ENCODE measurements around the gene IPO7. TPM values are rescaled to one million over a fixed set of nuclear protein-coding genes. Genes with fewer than 3 reads are reported as not detected.

Gene IPO7
- total RNA-seq, 1 donor from 2014 or later, result 126 TPM

DNA sequence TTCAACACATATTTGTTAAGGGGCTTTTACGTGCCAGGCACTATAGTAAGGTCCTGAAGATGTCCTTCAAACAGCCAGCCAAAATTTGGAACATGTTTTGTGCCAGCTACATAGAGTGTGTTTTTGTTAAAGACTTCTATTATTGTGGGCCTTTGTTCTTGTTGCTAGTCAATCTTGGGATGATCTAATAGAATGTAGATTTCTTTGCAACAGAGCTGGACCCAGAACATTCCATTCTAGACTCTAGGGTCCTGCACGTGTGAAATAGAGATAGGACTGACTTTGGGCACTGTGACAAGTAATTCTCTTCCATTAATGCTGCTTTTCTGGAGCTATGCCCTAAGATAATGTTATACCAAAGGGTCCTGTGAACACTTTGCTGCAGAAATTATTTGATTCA, 16.9 kb upstream of the IPO7 start:
- H3K9me3 ChIP-seq, result no peaks in the 10 kb centered on the region
- intact Hi-C loops (cut with DNase I), result no loop called here
- DNase-seq (no peak), ATAC-seq (no peak)
- H3K36me3 ChIP-seq, result no peaks in the 10 kb centered on the region
- peaks cover 16% of the 10 kb centered on the region for H3K4me1 ChIP-seq
- no peak overlapping the region for H3K27ac ChIP-seq
- H3K4me3 ChIP-seq, result no peak overlapping the region
- TF ChIP-seq, protein P1, sequence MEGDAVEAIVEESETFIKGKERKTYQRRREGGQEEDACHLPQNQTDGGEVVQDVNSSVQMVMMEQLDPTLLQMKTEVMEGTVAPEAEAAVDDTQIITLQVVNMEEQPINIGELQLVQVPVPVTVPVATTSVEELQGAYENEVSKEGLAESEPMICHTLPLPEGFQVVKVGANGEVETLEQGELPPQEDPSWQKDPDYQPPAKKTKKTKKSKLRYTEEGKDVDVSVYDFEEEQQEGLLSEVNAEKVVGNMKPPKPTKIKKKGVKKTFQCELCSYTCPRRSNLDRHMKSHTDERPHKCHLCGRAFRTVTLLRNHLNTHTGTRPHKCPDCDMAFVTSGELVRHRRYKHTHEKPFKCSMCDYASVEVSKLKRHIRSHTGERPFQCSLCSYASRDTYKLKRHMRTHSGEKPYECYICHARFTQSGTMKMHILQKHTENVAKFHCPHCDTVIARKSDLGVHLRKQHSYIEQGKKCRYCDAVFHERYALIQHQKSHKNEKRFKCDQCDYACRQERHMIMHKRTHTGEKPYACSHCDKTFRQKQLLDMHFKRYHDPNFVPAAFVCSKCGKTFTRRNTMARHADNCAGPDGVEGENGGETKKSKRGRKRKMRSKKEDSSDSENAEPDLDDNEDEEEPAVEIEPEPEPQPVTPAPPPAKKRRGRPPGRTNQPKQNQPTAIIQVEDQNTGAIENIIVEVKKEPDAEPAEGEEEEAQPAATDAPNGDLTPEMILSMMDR (IDR thresholded peaks at IDR 0.05), result no peak
- no peaks in the 10 kb centered on the region for H3K27me3 ChIP-seq (ENCODE audit: low read depth)

DNA sequence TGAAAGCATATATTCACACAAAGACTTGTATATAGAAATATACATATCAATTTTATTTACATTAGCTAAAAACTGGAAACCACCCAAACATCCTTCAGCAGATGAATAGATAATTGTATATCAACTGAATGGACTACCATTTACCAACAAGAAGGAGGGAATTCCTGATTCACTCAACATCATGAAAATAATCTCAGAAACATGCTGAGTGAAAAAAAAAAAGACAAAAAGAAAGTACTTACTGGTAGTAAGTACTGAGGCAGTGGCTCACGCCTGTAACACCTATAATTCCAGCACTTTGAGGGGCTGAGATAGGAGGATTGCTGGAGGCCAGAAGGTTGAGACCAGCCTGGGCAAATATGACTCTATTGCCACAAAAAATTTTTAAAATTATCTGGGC, 7.4 kb upstream of the IPO7 start:
- TF ChIP-seq, protein P1 (IDR thresholded peaks at IDR 0.05), result no peak
- DNase-seq (no peak), ATAC-seq (no peak)
- no peak overlapping the region for H3K4me3 ChIP-seq
- H3K27me3 ChIP-seq (ENCODE audit: low read depth), result no peaks in the 10 kb centered on the region
- no peak overlapping the region for H3K27ac ChIP-seq
- no peaks in the 10 kb centered on the region for H3K9me3 ChIP-seq
- intact Hi-C loops (cut with DNase I), result no loop called here
- no peaks in the 10 kb centered on the region for H3K4me1 ChIP-seq
- H3K36me3 ChIP-seq, result no peaks in the 10 kb centered on the region

DNA sequence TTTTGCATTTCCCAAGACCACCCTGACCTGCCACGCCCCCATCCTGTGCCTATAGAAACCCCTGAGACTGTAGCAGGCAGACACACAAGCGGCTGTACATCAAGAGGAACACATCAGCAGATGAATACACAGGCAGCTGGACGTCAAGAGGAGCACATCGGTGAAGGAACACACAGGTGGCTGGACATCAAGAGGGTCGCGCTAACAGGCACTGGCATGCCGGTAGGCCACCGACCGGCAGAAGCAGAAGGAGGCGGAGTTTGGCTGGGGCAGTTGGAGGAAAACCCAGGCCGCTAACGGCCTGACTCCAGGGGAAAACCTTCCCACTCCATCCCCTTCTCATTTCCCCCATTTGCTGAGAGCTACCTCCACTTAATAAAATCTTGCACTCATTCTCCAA, 5.4 kb upstream of the IPO7 start:
- TF ChIP-seq, protein P1 (IDR thresholded peaks at IDR 0.05), result no peak
- Histone ChIP-seq H3K4me1 (no peaks in the 10 kb centered on the region), H3K9me3 (no peaks in the 10 kb centered on the region), H3K36me3 (no peaks in the 10 kb centered on the region), H3K27ac (no peak overlapping the region), H3K4me3 (no peak overlapping the region), H3K27me3 (ENCODE audit: low read depth) (no peaks in the 10 kb centered on the region)
- ATAC-seq (no peak), DNase-seq (no peak)
- intact Hi-C loops (cut with DNase I), result no loop called here

DNA sequence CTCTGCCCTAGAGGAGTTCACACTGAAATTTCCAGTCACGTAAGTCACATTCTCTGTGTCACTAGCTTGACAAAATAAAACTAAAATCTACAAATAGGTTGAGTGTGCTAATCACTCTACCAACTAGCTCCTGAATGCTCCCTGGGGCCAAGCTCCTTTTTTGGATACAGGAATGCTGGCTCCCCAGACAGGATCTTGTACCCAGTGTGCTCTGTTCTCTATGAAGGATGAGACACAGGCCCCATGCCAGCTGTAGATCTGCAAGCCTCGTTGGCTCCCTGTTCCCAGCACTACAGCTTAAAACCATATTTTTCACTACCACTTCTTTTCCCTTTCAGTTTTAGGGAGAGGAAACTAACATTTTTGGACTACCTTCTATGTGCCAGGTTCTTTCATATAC, 3.7 kb upstream of the IPO7 start:
- TF ChIP-seq, protein P1 (IDR thresholded peaks at IDR 0.05), result no peak
- Histone ChIP-seq H3K4me3 (no peak overlapping the region), H3K36me3 (no peaks in the 10 kb centered on the region), H3K4me1 (peaks cover 5% of the 10 kb centered on the region), H3K27me3 (ENCODE audit: low read depth) (no peaks in the 10 kb centered on the region), H3K27ac (no peak overlapping the region), H3K9me3 (no peaks in the 10 kb centered on the region)
- no peak for ATAC-seq
- DNase-seq, result no peak
- intact Hi-C loops (cut with DNase I), result no loop called here

DNA sequence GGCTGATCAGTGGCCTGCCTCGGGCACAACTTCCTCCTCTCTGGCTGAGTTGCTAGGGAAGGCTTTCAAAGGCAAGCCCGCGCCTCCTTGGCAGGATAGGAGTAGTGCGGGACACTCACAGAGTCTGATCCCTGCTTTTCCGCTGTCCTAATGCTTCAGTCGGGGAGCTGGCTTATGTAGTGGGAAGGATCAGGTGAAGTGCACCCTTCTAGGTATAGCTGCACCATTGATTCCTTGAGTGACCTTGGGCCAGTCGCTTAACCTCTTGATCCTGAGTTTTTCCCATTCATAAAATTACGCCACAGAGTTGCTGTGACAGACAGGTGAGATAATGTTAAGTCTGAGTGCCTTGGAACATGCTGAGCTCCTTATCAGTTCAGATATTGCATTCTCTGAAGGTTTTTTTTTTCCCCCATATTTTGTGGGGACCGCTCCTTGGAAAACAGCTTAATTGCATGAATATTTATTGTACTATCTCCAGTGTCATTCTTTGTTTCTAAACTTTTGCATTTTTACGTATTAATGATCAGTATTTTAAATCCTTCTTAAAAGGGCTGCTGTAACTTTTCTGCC, 961 bp downstream of the IPO7 start:
- H3K9me3 ChIP-seq, result no peaks in the 10 kb centered on the region
- DNase-seq (no peak), ATAC-seq (peak; percentile 74 to 83)
- intact Hi-C loops (cut with DNase I), result no loop called here
- peaks cover 4% of the 10 kb centered on the region for H3K36me3 ChIP-seq
- TF ChIP-seq, protein P1 (IDR thresholded peaks at IDR 0.05), result no peak
- H3K4me3 ChIP-seq, result peak overlapping the region; percentile 70
- H3K27me3 ChIP-seq (ENCODE audit: low read depth), result no peaks in the 10 kb centered on the region
- peak overlapping the region; percentile 89 for H3K27ac ChIP-seq
- H3K4me1 ChIP-seq, result peaks cover 25% of the 10 kb centered on the region

All from lower lobe of right lung (tissue), 2 donors.